Kidney glomerular epithelial cell (primary cell): ENCODE results near the gene XPNPEP2.
"Not testable (repeated sequence)": the region's sequence is repeated elsewhere in the genome, so short reads cannot be mapped to it uniquely, and the experiment has no call there.

Source experiments
- DNase-seq: peaks from one replicate; lab custom pipeline; 2025; lab: John Stamatoyannopoulos, UW

XPNPEP2 gene

GRCh38 chrX:129719931-129720530 is 18.7 kb upstream of the XPNPEP2 start:
- no peak for DNase-seq

DNA sequence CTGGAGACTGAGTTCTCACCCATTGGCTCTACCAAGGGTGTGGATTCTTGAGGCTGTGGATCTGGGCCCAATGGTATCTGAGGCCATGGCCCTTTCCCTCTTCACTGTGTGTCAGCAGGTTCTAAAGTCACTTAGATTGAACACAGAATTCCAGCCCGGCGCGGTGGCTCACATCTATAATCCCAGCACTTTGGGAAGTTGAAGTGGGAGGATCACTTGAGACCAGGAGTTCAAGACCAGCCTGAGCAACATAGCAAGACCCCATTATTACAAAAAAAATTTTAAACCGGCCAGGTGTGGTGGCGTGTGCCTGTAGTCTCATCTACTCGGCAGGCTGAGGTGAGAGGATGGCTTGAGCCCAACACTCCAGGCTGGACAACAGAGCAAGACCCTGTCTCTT is 18.0 kb upstream of the XPNPEP2 start:
- DNase-seq, result no peak

GRCh38 chrX:129721414-129721813 is 17.4 kb upstream of the XPNPEP2 start:
- DNase-seq, result no peak

- DNase-seq, result no peak
Observed at GRCh38 chrX:129721870-129722269, 16.9 kb upstream of the XPNPEP2 start.

DNA sequence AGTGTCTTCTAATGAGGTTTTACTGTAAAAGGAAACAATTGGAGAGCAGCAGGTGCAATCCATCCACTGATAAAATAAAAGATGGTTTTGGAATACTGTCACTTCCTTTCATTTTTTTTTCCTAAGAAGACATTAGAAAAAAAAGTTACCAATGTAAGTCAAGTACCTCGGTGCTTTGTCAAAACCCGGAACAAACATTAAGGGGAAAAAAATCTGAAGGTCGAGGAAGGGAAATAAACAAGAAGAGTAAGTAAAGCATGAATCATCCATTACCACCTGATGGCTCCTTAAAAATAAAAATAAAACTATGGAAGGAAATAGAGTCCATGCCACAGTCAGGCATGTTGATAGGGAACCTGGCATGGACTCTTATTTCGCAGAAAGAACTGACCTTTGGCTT is 15.3 kb upstream of the XPNPEP2 start:
- DNase-seq, result no peak

- DNase-seq, result no peak
Observed at GRCh38 chrX:129724754-129725153, 14.0 kb upstream of the XPNPEP2 start.

GRCh38 chrX:129726307-129727111 is 12.3 kb upstream of the XPNPEP2 start:
- DNase-seq, result peak; percentile 27

- no peak for DNase-seq
Observed at GRCh38 chrX:129728061-129728460, 10.7 kb upstream of the XPNPEP2 start.

DNA sequence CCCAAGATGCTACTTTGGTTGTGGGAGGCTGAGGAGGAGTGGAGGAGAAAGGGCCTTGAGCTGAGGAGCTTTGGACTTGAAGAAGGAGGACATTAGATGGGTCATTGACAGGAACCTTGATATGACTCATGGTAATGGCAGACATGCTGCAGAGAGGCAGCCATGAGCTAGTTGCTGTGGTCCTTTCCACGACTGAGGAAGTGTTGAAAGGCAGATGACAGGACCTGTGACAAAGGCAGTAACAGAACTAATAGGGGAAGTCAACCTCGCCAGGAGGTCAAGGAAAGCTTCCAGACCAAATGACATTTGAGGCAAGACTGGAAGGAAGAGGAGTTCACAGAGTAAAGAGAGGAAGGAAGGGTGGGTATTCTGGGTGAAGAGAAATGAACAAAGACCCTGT is 7.6 kb upstream of the XPNPEP2 start:
- DNase-seq, result no peak

- no peak for DNase-seq
Observed at GRCh38 chrX:129732857-129733256, 5.9 kb upstream of the XPNPEP2 start.

GRCh38 chrX:129733335-129733734 is 5.4 kb upstream of the XPNPEP2 start:
- no peak for DNase-seq

DNA sequence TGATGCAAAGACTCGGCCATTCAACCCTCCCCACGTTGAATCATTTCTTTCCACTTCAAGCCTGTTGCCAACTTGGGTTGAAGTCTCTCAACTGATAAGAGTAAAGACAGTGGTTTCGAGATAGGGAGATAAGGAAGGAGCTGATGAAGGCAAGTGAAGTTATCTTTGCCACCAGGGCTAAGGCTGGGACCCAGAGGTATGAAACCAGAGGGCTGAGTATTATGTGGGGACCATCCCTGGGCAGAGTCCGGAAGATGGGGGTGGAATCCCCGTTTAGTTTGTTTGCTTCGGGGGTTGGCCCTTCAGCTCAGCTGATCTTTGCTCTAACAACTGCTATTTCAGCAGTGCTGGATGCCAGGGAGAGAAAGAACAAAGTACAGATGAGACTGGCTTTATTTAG is 2.3 kb upstream of the XPNPEP2 start:
- no peak for DNase-seq

DNA sequence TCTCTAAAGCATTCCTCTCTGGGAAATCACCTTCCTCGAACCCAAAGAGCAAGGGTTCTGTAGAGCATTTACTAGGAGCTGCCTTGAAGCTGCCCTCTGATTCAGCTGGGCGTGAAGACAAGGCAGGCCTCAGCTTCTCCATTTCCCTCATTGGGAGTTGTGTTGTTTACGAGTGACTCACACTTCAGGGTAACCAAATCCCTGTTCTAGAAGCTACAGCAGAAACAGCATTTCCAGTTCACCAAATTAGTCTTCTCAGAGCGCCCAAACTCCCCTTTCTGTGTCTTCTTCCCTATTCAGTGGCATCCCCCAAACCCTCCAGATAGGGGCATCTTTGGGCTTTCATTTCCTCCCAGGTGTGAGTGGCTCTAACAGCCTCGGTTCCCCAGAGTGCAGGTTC is 863 bp upstream of the XPNPEP2 start:
- DNase-seq, result peak; percentile 0

GRCh38 chrX:129739578-129739977 is 799 bp downstream of the XPNPEP2 start:
- DNase-seq, result no peak

GRCh38 chrX:129741880-129742758 is 3.3 kb downstream of the XPNPEP2 start:
- DNase-seq, result no peak

DNA sequence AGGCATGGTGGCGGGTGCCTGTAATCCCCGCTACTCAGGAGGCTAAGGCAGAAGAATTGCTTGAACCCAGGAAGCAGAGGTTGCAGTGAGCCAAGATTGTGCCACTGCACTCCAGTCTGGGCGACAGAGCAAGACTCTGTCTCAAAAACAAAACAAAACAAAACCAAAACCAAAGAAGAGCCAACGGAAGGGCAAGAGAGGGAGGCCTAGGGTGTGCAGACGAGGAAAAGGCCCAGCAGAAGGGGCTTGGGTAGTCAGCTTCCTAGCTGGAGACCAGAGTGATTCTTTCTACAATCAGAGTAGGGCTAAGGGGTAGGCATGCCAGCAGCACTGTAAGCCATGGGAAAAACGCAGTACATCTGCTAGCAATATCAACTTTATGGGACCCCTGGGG is 4.0 kb downstream of the XPNPEP2 start:
- DNase-seq, result not testable (repeated sequence)

- no peak for DNase-seq
Observed at GRCh38 chrX:129743821-129744220, 5.0 kb downstream of the XPNPEP2 start.

DNA sequence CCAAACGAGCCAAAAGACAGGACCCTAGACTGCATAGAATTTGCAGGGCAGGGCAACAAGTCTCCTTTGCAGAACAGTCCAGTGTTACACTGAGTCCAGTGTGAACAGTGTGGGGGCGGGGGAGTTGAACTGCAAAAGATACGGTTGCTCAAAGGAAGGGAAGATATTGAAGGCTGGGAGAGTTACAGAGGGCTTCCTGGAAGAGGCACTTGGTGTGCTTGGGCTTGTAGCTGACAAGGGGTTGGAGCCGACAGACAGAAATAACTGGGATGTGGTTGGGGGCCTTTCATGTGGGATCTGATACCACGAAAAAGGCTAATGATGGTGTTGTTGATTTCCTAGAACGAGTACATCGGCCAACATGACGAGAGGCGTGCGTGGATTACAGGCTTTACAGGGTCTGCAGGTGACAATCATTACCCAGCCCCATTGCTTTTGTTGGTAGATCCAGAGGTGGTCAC is 6.1 kb downstream of the XPNPEP2 start:
- no peak for DNase-seq

- no peak for DNase-seq
Observed at GRCh38 chrX:129746557-129747470, 8.0 kb downstream of the XPNPEP2 start.

GRCh38 chrX:129747533-129747932 is 8.8 kb downstream of the XPNPEP2 start:
- DNase-seq, result no peak

- DNase-seq, result no peak
Observed at GRCh38 chrX:129748305-129748704, 9.5 kb downstream of the XPNPEP2 start.

DNA sequence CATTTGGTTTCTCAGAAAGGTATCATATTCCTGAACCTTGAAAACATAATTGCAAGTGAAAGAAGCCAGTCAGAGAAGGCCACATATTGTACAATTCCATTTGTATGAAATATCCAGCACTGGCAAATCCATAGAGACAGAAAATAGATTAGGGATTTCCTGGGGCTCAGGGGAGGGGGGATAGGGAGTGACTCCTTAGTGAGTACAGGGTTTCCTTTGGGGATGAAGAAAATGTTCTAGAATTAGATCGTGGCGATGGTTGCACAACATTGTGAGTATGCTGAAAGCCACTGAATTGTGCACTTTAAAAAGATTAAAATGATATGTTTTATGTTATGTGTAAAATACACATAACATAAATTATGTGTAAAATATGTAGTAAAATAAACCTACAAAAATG is 10.3 kb downstream of the XPNPEP2 start:
- DNase-seq, result no peak
